Gastrocnemius medialis (tissue), 4 donors: ENCODE measurements around the gene CELSR1.
"Not testable (repeated sequence)": the region's sequence is repeated elsewhere in the genome, so short reads cannot be mapped to it uniquely, and the experiment has no call there.

Experiments
- CTCF ChIP-seq, 5 experiments: fragments of 450-650 bp in 3 of 5; fragments of 200-600 bp in 2 of 5; sonication (generic) in 2 of 5; IDR thresholded peaks in 4 of 5; conservative IDR thresholded peaks in 1 of 5; 1 replicate in 4 of 5; 2 replicates in 1 of 5; pipeline ENCODE4 v1.5.1; 2016 to 2019; ENCODE audit warnings: antibody characterized with exemption in 5 of 5, mild to moderate bottlenecking in 3 of 5, moderate library complexity in 3 of 5
- POLR2A ChIP-seq, 2 donors: fragments of 450-650 bp; IDR thresholded peaks; one replicate each; pipeline ENCODE4 v1.6.1; 2017; ENCODE audit warnings: antibody characterized with exemption in 2 of 2, mild to moderate bottlenecking in 2 of 2, moderate library complexity in 2 of 2

DNA sequence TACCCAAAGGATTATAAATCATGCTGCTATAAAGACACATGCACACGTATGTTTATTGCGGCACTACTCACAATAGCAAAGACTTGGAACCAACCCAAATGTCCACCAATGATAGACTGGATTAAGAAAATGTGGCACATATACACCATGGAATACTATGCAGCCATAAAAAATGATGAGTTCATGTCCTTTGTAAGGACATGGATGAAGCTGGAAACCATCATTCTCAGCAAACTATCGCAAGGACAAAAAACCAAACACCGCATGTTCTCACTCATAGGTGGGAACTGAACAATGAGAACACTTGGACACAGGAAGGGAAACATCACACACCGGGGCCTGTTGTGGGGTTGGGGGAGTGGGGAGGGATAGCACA lies 21.3 kb downstream of the CELSR1 start:
- not testable (repeated sequence) for TF ChIP-seq POLR2A (IDR thresholded peaks at IDR 0.05); CTCF (IDR thresholded peaks at IDR 0.05 in 4 of 5, conservative IDR thresholded peaks at IDR 0.05 in 1 of 5)
